NCI-H446 treated with DMSO at 0.1 percent for 48 hours (cell line): Measurements from ENCODE around the gene SNX6.
"Not testable (repeated sequence)": the region's sequence is repeated elsewhere in the genome, so short reads cannot be mapped to it uniquely, and the experiment has no call there.

Experiments used
- DNase-seq: peaks from one replicate; lab custom pipeline; 2025; lab: John Stamatoyannopoulos, UW

The SNX6 gene

GRCh38 chr14:34629657-34630529 lies at the start of gene SNX6:
SNX6 (minus strand) TSS chr14:34630148; CDS start chr14:34630116, 32 bp downstream.
- DNase-seq: peak; percentile 57

GRCh38 chr14:34678735-34679134 lies 48.8 kb upstream of the SNX6 start:
- no peak for DNase-seq

GRCh38 chr14:34678306-34678705 lies 48.4 kb upstream of the SNX6 start:
- no peak for DNase-seq

GRCh38 chr14:34676516-34677211 lies 46.7 kb upstream of the SNX6 start:
- DNase-seq: no peak

- DNase-seq: no peak
These were observed 43.8 kb upstream of the SNX6 start for GRCh38 chr14:34673702-34674101.

- no peak for DNase-seq
These were observed 41.8 kb upstream of the SNX6 start for GRCh38 chr14:34671716-34672115.

- DNase-seq: no peak
These were observed 38.2 kb upstream of the SNX6 start for GRCh38 chr14:34668111-34668510.

GRCh38 chr14:34667007-34667406 lies 37.1 kb upstream of the SNX6 start:
- DNase-seq: no peak

GRCh38 chr14:34665785-34666435 lies 36.0 kb upstream of the SNX6 start:
- DNase-seq: no peak

- DNase-seq: no peak
These were observed 32.7 kb upstream of the SNX6 start for GRCh38 chr14:34662561-34663088.

- no peak for DNase-seq
These were observed 30.8 kb upstream of the SNX6 start for GRCh38 chr14:34660796-34661195.

- no peak for DNase-seq
These were observed 26.0 kb upstream of the SNX6 start for GRCh38 chr14:34655959-34656358.

GRCh38 chr14:34653073-34653472 lies 23.1 kb upstream of the SNX6 start:
- not testable (repeated sequence) for DNase-seq

- not testable (repeated sequence) for DNase-seq
These were observed 22.4 kb upstream of the SNX6 start for GRCh38 chr14:34652348-34652747.

- no peak for DNase-seq
These were observed 21.0 kb upstream of the SNX6 start for GRCh38 chr14:34650786-34651584.

GRCh38 chr14:34650006-34650405 lies 20.1 kb upstream of the SNX6 start:
- DNase-seq: not testable (repeated sequence)

- DNase-seq: no peak
These were observed 19.4 kb upstream of the SNX6 start for GRCh38 chr14:34649344-34649743.

- DNase-seq: no peak
These were observed 16.8 kb upstream of the SNX6 start for GRCh38 chr14:34646570-34647255.

- no peak for DNase-seq
These were observed 13.4 kb upstream of the SNX6 start for GRCh38 chr14:34643361-34643760.

- DNase-seq: no peak
These were observed 12.6 kb upstream of the SNX6 start for GRCh38 chr14:34642595-34642994.

GRCh38 chr14:34640826-34641225 lies 10.9 kb upstream of the SNX6 start:
- DNase-seq: no peak
